WI38 (cell line): ENCODE data around the gene AMOTL1.

Experiments
- H3K4me3 ChIP-seq: 2 replicates; pipeline ENCODE4 v1.5.1; 2011; ENCODE audit warnings: low read depth, mild to moderate bottlenecking, control low read depth, low read length
- CTCF ChIP-seq: IDR thresholded peaks from 2 replicates; pipeline ENCODE4 v1.5.1; 2012; ENCODE audit warnings: low read depth, mild to moderate bottlenecking, control low read depth, low read length

The AMOTL1 gene

DNA sequence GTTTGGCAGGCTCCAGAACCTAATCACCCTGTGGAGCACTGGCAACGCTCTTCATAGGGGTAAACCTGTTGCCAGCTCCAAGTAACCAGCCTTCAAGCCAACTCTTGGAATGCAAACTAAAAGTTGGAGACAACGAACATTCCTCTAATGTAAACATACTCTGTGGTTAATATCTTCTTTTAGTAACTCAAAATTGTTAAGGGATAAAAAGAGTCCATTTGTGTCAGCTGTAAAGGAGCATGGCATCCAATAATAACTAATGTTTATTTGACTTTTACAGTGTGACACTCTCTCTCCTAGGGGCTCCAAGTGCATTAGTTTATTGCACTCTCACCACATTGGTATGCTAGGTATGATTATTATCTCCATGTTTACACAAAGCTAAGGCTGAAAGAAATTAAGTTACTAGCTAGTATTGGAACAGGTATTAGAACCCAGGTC is 31.0 kb upstream of the AMOTL1 start:
- TF ChIP-seq CTCF = no peak
- H3K4me3 ChIP-seq = no peak overlapping the region

- TF ChIP-seq CTCF = no peak
- no peak overlapping the region for H3K4me3 ChIP-seq
Observed at GRCh38 chr11:94738746-94739145, 29.4 kb upstream of the AMOTL1 start.

GRCh38 chr11:94739331-94739730 is 28.8 kb upstream of the AMOTL1 start:
- no peak for TF ChIP-seq CTCF
- no peak overlapping the region for H3K4me3 ChIP-seq

- TF ChIP-seq CTCF = no peak
- peak overlapping the region; percentile 57 for H3K4me3 ChIP-seq
Observed at GRCh38 chr11:94740083-94741021, 27.8 kb upstream of the AMOTL1 start.

DNA sequence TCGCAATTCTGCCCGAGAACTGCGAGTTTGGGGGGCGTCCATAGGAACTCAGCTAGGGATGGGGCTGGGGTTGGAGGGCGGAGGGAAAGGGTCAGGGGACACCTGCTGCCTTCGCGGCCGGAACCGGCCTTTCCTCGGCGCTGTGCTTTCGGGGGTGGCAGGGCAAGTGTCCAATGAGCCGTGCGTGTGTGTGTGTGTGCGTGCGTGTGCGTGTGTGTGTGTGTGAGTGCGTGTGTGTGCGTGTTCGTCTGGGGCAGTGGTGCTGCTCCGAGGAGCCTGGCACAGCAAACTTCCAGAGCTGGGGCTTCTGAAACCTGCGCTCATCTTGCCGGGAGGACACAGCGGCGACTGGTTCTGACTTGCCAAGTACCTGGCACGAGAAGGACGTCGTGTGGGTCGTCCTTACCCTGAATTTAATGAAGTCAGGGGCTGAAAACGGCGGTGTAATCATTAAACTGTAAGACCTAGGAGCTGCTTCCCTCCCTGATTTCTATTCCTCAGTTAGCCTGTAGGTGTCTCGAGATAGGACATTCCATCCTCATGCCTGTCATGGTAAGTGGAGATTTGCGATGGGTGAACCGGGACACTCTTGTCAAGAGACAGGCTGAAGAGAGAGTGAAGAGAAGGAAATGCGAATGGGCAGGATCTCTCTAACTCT is 27.0 kb upstream of the AMOTL1 start:
- TF ChIP-seq CTCF = peak; percentile 57
- peak overlapping the region; percentile 57 for H3K4me3 ChIP-seq

DNA sequence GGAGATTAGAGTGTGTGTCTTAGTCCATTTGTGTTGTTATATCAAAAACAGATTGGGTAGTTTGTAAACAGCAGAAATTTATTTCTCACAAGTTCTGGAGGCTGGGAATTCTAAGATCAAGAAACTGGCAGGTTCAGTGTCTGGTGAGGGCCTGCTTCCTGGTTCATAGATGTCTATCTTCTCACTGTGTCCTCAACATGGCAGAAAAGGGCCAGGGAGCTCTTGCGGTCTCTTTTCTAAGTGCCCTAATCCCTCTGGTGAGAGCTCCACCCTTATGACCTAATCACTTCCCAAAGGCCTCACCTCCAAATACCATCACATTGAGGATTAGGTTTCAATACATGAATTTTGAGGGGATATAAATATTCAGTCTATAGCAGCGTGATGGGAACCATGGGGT is 25.5 kb upstream of the AMOTL1 start:
- no peak for TF ChIP-seq CTCF
- no peak overlapping the region for H3K4me3 ChIP-seq

- H3K4me3 ChIP-seq = no peak overlapping the region
- TF ChIP-seq CTCF = no peak
Observed at GRCh38 chr11:94746721-94747120, 21.4 kb upstream of the AMOTL1 start.
